Measurements from ENCODE around the gene PIR. TPM values are rescaled to one million over a fixed set of nuclear protein-coding genes. Genes with fewer than 3 reads are reported as not detected.

PIR gene
- total and polyA plus RNA-seq, 9 of the 15 experiments (the other 6 are each of a cell fraction or from before 2014, with no cell fraction given): 7.5 to 29.8 (median 11.5) TPM

GRCh38 chrX:15493118-15493962 is at the start of gene PIR (continued):
- TF ChIP-seq RNF219 (CRISPR knock-in tag; IDR thresholded peaks at IDR 0.05) (no peak), ZNF324 (CRISPR knock-in tag; IDR thresholded peaks at IDR 0.05) (no peak), BCLAF1 (IDR thresholded peaks at IDR 0.05; ENCODE audit: borderline replicate concordance in 1 of 2, control insufficient read depth in 1 of 2, low read depth in 2 of 2, low read length in 1 of 2) (no peak), NR2C2 (CRISPR knock-in tag; IDR thresholded peaks at IDR 0.05) (no peak), NR2C2 (tag; IDR thresholded peaks at IDR 0.05) (peak; percentile 51), MIER1 (IDR thresholded peaks at IDR 0.05; ENCODE audit: low read depth) (no peak), KAT8 (IDR thresholded peaks at IDR 0.05; ENCODE audit: low read depth) (no peak), KLF16 (IDR thresholded peaks at IDR 0.05) (no peak), SMAD2 (IDR thresholded peaks at IDR 0.05; ENCODE audit: low read depth, low read length) (no peak), RUNX1 (IDR thresholded peaks at IDR 0.05; ENCODE audit: low read depth) (no peak), RAD21 (CRISPR knock-in tag; conservative IDR thresholded peaks at IDR 0.05 in 1 of 2, IDR thresholded peaks at IDR 0.05 in 1 of 2) (peak; percentile 35 to 43; a peak in 3 of 4 replicates), POLR3A (IDR thresholded peaks at IDR 0.05; ENCODE audit: borderline replicate concordance, extremely low read depth, insufficient read depth, insufficient read length) (no peak), ZNF609 (CRISPR knock-in tag; IDR thresholded peaks at IDR 0.05; ENCODE audit: borderline replicate concordance) (no peak), TBP (optimal IDR thresholded peaks at IDR 0.05; ENCODE audit: low read depth, low read length) (peak; percentile 24)
